Activated CD4-positive, alpha-beta memory T cell treated with anti-CD3 and anti-CD28 coated beads for 36 hours (primary cell): Measurements from ENCODE around the gene LRCH3. TPM values are rescaled to one million over a fixed set of nuclear protein-coding genes. Genes with fewer than 3 reads are reported as not detected.

Experiments used
- CTCF ChIA-PET: fragments of 350-600 bp; sonication (Branson Sonifier 250); formaldehyde crosslinking; loops from one replicate; lab custom pipeline; 2021; ENCODE audit warnings: antibody characterized with exemption, inconsistent platforms; lab: Charles Lee
- POLR2A ChIA-PET: fragments of 350-600 bp; sonication (Branson Sonifier 250); formaldehyde crosslinking; loops from one replicate; lab custom pipeline; 2021; ENCODE audit warnings: antibody characterized with exemption; lab: Charles Lee
- DNase-seq: peaks from one replicate; pipeline ENCODE4 v3.0.0-alpha.2; 2020
- H3K27ac Mint-ChIP-seq: one replicate; pipeline ENCODE4 v1.8.0; 2021; ENCODE audit warnings: mixed read lengths
- H3K27me3 Mint-ChIP-seq: one replicate; pipeline ENCODE4 v1.8.0; 2021; ENCODE audit warnings: mixed read lengths
- H3K36me3 Mint-ChIP-seq: one replicate; pipeline ENCODE4 v1.8.0; 2021; ENCODE audit warnings: mixed read lengths
- H3K4me1 Mint-ChIP-seq: one replicate; pipeline ENCODE4 v1.8.0; 2021; ENCODE audit warnings: low read depth, mixed read lengths
- H3K4me3 Mint-ChIP-seq: one replicate; pipeline ENCODE4 v1.8.0; 2021; ENCODE audit warnings: mild to moderate bottlenecking, mixed read lengths
- H3K9me3 Mint-ChIP-seq: one replicate; pipeline ENCODE4 v1.8.0; 2021; ENCODE audit warnings: mixed read lengths
- intact Hi-C: fragments of 100-400 bp; cut with micrococcal nuclease; formaldehyde crosslinking; loops from one replicate; pipeline ENCODE4 v1.15.1; 2023
- total RNA-seq, 2 experiments: library from RNA; stranded (reverse); gene quantifications; one replicate each; pipeline ENCODE4 v1.2.3, GENCODE V29; 2021

Gene LRCH3
- total RNA-seq, 2 experiments from 2014 or later: 50.1 to 51.1 TPM

DNA sequence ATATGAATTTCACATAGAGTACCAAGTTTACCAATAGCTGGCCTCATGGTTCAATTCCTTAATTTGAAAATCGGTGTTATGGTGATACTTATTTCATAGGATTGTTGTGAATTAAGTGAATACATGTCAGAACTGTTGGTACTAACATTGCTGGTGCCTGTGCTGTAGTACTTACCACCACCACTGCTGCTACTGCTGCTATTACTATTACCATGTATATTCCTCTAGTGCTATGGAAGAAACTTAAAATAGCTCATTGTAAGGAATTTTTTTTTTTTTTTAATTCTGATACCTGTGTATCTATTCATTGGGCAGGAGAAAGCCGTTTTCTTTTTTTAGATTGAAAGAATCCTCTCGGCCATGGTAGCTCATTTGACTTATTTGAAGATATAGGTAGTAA lies 37.8 kb upstream of the LRCH3 start:
- H3K4me3 Mint-ChIP-seq: no peak overlapping the region
- intact Hi-C loops: loop anchor here (2.0 kb wide), 1 partner anchor 50 kb away; no protein-coding TSS in a partner anchor
- DNase-seq: no peak
- peaks cover 42% of the 10 kb centered on the region for H3K4me1 Mint-ChIP-seq
- H3K9me3 Mint-ChIP-seq: no peaks in the 10 kb centered on the region
- peaks cover 10% of the 10 kb centered on the region for H3K36me3 Mint-ChIP-seq
- POLR2A ChIA-PET: no interaction called here
- CTCF ChIA-PET: interaction anchor here (0.9 to 1.3 kb wide), 2 partner anchors 10 to 39 kb away, joined by 3 read pairs; no protein-coding TSS in a partner anchor
- no peaks in the 10 kb centered on the region for H3K27me3 Mint-ChIP-seq
- H3K27ac Mint-ChIP-seq: peak overlapping the region; percentile 23

- DNase-seq: no peak
- no peaks in the 10 kb centered on the region for H3K9me3 Mint-ChIP-seq
- intact Hi-C loops: no loop called here
- CTCF ChIA-PET: interaction anchor here (1.2 kb wide), 1 partner anchor 84 kb away, joined by 3 read pairs; no protein-coding TSS in a partner anchor
- no peak overlapping the region for H3K4me3 Mint-ChIP-seq
- peaks cover 29% of the 10 kb centered on the region for H3K4me1 Mint-ChIP-seq
- no peak overlapping the region for H3K27ac Mint-ChIP-seq
- H3K27me3 Mint-ChIP-seq: no peaks in the 10 kb centered on the region
- POLR2A ChIA-PET: no interaction called here
- H3K36me3 Mint-ChIP-seq: peaks cover 8% of the 10 kb centered on the region
These were observed 34.4 kb upstream of the LRCH3 start for GRCh38 chr3:197756704-197757103.

DNA sequence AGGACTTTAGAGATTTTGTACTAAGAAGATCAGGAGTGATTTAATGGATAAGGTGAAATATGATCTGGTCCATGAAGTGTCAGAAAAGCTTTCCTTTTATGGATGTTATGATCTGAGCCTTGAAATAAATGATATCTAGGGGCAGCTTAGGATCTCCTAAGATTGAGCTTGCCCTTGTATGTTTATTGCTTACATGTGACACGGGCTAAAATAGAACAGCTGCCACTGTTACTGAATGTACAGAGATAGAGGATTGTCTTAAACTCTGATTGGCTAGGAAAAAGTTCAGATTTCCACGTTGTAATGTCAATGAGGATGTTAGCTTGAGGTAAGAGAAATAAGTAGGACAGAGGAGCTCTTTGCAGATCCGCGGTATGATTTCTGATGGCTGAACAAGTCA lies 32.5 kb upstream of the LRCH3 start:
- intact Hi-C loops: no loop called here
- no peak overlapping the region for H3K4me3 Mint-ChIP-seq
- H3K36me3 Mint-ChIP-seq: peaks cover 8% of the 10 kb centered on the region
- CTCF ChIA-PET: no interaction called here
- H3K27me3 Mint-ChIP-seq: no peaks in the 10 kb centered on the region
- POLR2A ChIA-PET: no interaction called here
- no peak overlapping the region for H3K27ac Mint-ChIP-seq
- DNase-seq: no peak
- H3K9me3 Mint-ChIP-seq: no peaks in the 10 kb centered on the region
- peaks cover 15% of the 10 kb centered on the region for H3K4me1 Mint-ChIP-seq

- no peaks in the 10 kb centered on the region for H3K27me3 Mint-ChIP-seq
- intact Hi-C loops: no loop called here
- no peak for DNase-seq
- H3K27ac Mint-ChIP-seq: no peak overlapping the region
- H3K36me3 Mint-ChIP-seq: peaks cover 6% of the 10 kb centered on the region
- ChIA-PET POLR2A (no interaction called here), CTCF (no interaction called here)
- H3K4me1 Mint-ChIP-seq: no peaks in the 10 kb centered on the region
- H3K9me3 Mint-ChIP-seq: no peaks in the 10 kb centered on the region
- H3K4me3 Mint-ChIP-seq: no peak overlapping the region
These were observed 29.3 kb upstream of the LRCH3 start for GRCh38 chr3:197761784-197762183.

DNA sequence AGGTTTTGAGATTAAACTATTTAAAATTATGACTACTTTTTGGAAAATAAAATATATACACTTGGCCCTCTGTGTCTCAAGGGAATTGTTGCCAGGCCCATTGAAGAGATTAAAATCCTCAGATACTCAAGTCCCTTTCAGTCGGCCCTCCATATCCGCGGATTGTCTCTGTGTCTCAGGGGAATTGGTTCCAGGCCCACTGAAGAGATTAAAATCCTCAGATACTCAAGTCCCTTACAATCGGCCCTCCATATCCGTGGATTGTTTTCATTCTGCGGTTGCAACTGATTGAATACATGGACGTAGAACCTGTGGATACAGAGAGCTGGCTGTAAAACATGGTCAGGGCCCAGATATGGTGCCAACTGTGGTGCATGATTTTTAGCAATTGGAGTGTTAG lies 15.7 kb upstream of the LRCH3 start:
- POLR2A ChIA-PET: no interaction called here
- no peaks in the 10 kb centered on the region for H3K4me1 Mint-ChIP-seq
- CTCF ChIA-PET: no interaction called here
- DNase-seq: no peak
- H3K27me3 Mint-ChIP-seq: no peaks in the 10 kb centered on the region
- H3K9me3 Mint-ChIP-seq: no peaks in the 10 kb centered on the region
- H3K36me3 Mint-ChIP-seq: peaks cover 25% of the 10 kb centered on the region
- no peak overlapping the region for H3K4me3 Mint-ChIP-seq
- H3K27ac Mint-ChIP-seq: no peak overlapping the region
- intact Hi-C loops: no loop called here

DNA sequence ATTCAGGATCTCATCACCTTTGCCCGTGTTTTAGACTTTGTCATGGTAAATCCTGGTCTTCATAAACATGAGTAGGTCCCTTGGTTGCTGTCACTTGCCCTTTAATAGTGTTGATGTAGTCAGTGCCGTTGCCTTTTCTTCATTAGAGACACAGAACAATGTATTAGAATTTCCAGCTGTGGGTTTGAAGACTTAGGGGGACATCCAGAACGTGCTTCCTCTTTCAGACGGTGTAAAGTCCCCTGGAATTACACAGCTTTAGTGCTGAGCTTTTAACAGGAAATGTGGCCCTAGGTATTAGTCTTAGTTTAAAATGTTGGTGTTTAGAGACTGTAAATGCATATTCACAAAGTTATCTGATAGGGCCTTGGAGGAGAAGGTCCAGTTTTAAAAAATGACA lies 8.8 kb upstream of the LRCH3 start:
- no peaks in the 10 kb centered on the region for H3K27me3 Mint-ChIP-seq
- H3K9me3 Mint-ChIP-seq: no peaks in the 10 kb centered on the region
- no peak for DNase-seq
- peak overlapping the region; percentile 0 for H3K27ac Mint-ChIP-seq
- ChIA-PET POLR2A (interaction anchor here (0.5 kb wide), 1 partner anchor 75 kb away, joined by 3 read pairs; no protein-coding TSS in a partner anchor), CTCF (interaction anchor here (0.6 kb wide), 1 partner anchor 15 kb away, joined by 3 read pairs; no protein-coding TSS in a partner anchor)
- intact Hi-C loops: no loop called here
- peaks cover 13% of the 10 kb centered on the region for H3K36me3 Mint-ChIP-seq
- no peaks in the 10 kb centered on the region for H3K4me1 Mint-ChIP-seq
- no peak overlapping the region for H3K4me3 Mint-ChIP-seq

DNA sequence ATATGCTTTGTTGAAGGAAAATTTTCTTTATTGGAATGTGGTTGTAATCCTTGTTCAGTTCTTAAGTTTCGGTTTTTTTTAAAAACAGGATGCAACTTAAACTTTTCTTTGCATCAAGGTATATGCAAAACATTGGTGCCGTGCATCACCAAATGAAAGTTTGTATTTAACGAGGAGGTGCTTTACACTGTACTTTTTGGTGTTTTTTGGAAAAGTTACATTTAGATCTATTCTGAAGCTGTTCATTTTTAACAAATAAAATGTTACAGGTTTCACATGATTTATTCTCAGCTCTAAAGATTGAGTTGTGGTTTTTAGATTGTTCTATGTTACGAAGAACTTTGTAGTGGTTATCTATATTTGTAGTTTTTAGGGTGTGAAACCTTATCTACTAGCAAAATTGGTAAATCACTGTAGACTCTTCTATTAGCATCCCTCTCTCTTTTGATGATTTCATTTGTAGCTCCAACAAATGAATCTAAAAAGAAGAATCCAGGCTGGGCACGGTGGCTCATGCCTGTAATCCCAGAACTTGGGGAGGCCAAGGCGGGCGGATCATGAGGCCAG lies 7.0 kb upstream of the LRCH3 start:
- ChIA-PET POLR2A (no interaction called here), CTCF (interaction anchor here (1.8 kb wide), 1 partner anchor 9 kb away, joined by 6 read pairs; no protein-coding TSS in a partner anchor)
- H3K4me3 Mint-ChIP-seq: no peak overlapping the region
- no peaks in the 10 kb centered on the region for H3K27me3 Mint-ChIP-seq
- H3K4me1 Mint-ChIP-seq: no peaks in the 10 kb centered on the region
- no peak for DNase-seq
- intact Hi-C loops: no loop called here
- peak overlapping the region; percentile 19 for H3K27ac Mint-ChIP-seq
- H3K9me3 Mint-ChIP-seq: no peaks in the 10 kb centered on the region
- H3K36me3 Mint-ChIP-seq: peaks cover 13% of the 10 kb centered on the region

GRCh38 chr3:197787412-197787811 lies 3.6 kb upstream of the LRCH3 start:
- Mint-ChIP-seq H3K27me3 (no peaks in the 10 kb centered on the region), H3K27ac (peak overlapping the region; percentile 14), H3K36me3 (peaks cover 5% of the 10 kb centered on the region), H3K4me1 (peaks cover 6% of the 10 kb centered on the region), H3K4me3 (no peak overlapping the region), H3K9me3 (no peaks in the 10 kb centered on the region)
- no peak for DNase-seq
- ChIA-PET CTCF (interaction anchor here (0.6 to 1.2 kb wide), 2 partner anchors 14 to 55 kb away, joined by 3 read pairs; no protein-coding TSS in a partner anchor), POLR2A (no interaction called here)
- intact Hi-C loops: no loop called here

DNA sequence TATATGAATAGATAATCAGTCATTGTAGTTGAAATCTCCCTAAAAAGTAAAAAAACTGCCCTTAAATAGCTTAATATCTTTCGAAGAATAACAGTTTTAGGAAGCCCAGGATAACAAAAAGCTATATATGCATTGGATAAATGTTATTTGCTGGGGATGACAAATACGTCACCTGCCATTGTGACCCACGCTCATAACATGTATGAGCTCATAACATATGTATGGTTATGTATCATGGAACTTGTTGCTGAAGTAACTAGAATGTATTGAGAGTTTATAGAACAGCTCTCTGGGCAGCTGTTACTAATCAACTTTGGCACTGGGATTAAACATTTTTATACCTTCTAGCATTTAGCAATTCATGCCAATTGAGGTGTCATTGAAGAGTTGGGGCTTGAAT lies 1.7 kb upstream of the LRCH3 start:
- no peaks in the 10 kb centered on the region for H3K27me3 Mint-ChIP-seq
- POLR2A ChIA-PET: no interaction called here
- peaks cover 19% of the 10 kb centered on the region for H3K4me1 Mint-ChIP-seq
- H3K36me3 Mint-ChIP-seq: no peaks in the 10 kb centered on the region
- H3K4me3 Mint-ChIP-seq: no peak overlapping the region
- no peaks in the 10 kb centered on the region for H3K9me3 Mint-ChIP-seq
- DNase-seq: no peak
- intact Hi-C loops: no loop called here
- CTCF ChIA-PET: interaction anchor here (0.9 kb wide), 1 partner anchor 12 kb away, joined by 3 read pairs; no protein-coding TSS in a partner anchor
- no peak overlapping the region for H3K27ac Mint-ChIP-seq

DNA sequence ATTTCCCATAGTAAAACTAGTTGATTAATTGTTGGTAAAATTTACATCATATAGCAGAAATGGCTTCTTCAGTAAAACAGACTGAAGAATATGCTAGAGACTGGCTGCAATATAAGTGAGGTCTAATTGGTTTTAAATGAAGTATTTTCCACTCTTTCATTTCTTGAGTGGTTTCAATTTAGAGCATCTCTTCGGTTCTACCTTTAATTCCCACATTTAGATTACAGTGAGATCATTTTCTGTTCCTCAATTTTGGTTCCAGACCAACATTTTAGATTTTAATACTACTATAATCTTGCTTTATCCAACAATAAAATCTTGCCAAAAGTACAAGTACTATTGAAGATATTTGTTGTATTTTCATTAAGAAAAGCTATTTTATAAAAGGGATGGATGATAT lies 1.0 kb upstream of the LRCH3 start:
- Mint-ChIP-seq H3K4me3 (peak overlapping the region; percentile 85), H3K4me1 (peaks cover 20% of the 10 kb centered on the region), H3K27ac (peak overlapping the region; percentile 35), H3K27me3 (no peaks in the 10 kb centered on the region), H3K36me3 (no peaks in the 10 kb centered on the region), H3K9me3 (no peaks in the 10 kb centered on the region)
- POLR2A ChIA-PET: interaction anchor here (2.1 kb wide), 1 partner anchor 39 kb away, joined by 6 read pairs; no protein-coding TSS in a partner anchor
- intact Hi-C loops: loop anchor here (5.0 kb wide), 1 partner anchor 57 kb away; no protein-coding TSS in a partner anchor
- CTCF ChIA-PET: interaction anchor here (1.0 to 1.3 kb wide), 2 partner anchors 41 to 116 kb away, joined by 3 read pairs; no protein-coding TSS in a partner anchor
- DNase-seq: no peak

- Mint-ChIP-seq H3K4me3 (peak overlapping the region; percentile 85), H3K9me3 (no peaks in the 10 kb centered on the region), H3K27me3 (no peaks in the 10 kb centered on the region), H3K36me3 (no peaks in the 10 kb centered on the region), H3K27ac (peak overlapping the region; percentile 88), H3K4me1 (peaks cover 34% of the 10 kb centered on the region)
- CTCF ChIA-PET: interaction anchor here (0.5 to 2.0 kb wide), 5 partner anchors 9 to 288 kb away, joined by 3 to 8 read pairs (median 6); partner anchors contain the start of gene FYTTD1
- peak; percentile 68 for DNase-seq
- POLR2A ChIA-PET: interaction anchor here (0.9 to 2.1 kb wide), 5 partner anchors 17 to 80 kb away, joined by 3 to 6 read pairs (median 5); partner anchors contain the start of gene RUBCN
- intact Hi-C loops: loop anchor here (1.0 to 5.0 kb wide), 3 partner anchors 41 to 56 kb away; partner anchors contain the start of gene RUBCN
These were observed 1.0 kb downstream of the LRCH3 start for GRCh38 chr3:197791892-197792647.

- H3K27me3 Mint-ChIP-seq: no peaks in the 10 kb centered on the region
- no peak for DNase-seq
- CTCF ChIA-PET: interaction anchor here (0.7 to 2.0 kb wide), 4 partner anchors 10 to 195 kb away, joined by 5 to 6 read pairs (median 6); partner anchors contain the start of gene FYTTD1
- H3K9me3 Mint-ChIP-seq: no peaks in the 10 kb centered on the region
- POLR2A ChIA-PET: interaction anchor here (1.6 kb wide), 1 partner anchor 57 kb away, joined by 4 read pairs; the partner anchor contains the start of gene RUBCN
- H3K27ac Mint-ChIP-seq: peak overlapping the region; percentile 23
- intact Hi-C loops: loop anchor here (1.0 to 5.0 kb wide), 4 partner anchors 9 to 81 kb away; no protein-coding TSS in a partner anchor
- H3K4me1 Mint-ChIP-seq: peaks cover 42% of the 10 kb centered on the region
- peak overlapping the region; percentile 57 for H3K4me3 Mint-ChIP-seq
- H3K36me3 Mint-ChIP-seq: no peaks in the 10 kb centered on the region
These were observed 2.2 kb downstream of the LRCH3 start for GRCh38 chr3:197793247-197793646.
